AG08396 (cell line): Measurements from ENCODE around the gene PTOV1.
"Not testable (repeated sequence)": the region's sequence is repeated elsewhere in the genome, so short reads cannot be mapped to it uniquely, and the experiment has no call there.

Experiments
- DNase-seq: peaks from one replicate; pipeline ENCODE4 v3.0.0; 2012; ENCODE audit warnings: low spot score, mixed read lengths

Gene PTOV1

DNA sequence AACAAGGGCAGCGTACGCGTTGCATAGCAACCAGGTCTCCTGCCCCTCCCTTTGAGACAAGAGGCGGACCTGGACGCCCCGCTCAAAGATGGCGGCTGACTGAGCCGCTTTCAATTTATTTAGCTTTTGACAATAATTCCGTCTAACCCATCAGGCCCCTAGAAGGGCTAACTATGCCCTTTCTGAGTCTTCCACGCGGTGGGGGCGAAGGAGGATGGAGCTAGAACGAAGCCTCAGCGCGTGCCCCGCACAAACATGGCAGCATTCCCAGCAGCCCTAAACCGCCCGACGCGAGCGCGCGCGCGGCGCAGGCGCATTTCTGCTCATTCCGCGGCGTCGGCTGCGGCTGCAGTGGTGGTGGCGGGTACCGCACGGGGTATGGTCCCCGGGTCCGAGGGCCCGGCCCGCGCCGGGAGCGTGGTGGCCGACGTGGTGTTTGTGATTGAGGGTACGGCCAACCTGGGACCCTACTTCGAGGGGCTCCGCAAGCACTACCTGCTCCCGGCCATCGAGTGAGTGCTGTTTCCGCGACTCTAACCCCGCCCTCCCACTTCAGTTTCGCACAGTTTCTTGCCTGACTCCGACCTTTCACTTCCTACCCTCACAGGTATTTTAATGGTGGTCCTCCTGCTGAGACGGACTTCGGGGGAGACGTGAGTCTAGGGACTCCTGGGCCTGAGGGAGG, 32.9 kb upstream of the PTOV1 start, which contains the start of gene MED25:
MED25 (plus strand) TSS at position 326 of the 685 bp plus-strand sequence; CDS start at position 379, 53 bp downstream.
- DNase-seq, result peak; percentile 94

DNA sequence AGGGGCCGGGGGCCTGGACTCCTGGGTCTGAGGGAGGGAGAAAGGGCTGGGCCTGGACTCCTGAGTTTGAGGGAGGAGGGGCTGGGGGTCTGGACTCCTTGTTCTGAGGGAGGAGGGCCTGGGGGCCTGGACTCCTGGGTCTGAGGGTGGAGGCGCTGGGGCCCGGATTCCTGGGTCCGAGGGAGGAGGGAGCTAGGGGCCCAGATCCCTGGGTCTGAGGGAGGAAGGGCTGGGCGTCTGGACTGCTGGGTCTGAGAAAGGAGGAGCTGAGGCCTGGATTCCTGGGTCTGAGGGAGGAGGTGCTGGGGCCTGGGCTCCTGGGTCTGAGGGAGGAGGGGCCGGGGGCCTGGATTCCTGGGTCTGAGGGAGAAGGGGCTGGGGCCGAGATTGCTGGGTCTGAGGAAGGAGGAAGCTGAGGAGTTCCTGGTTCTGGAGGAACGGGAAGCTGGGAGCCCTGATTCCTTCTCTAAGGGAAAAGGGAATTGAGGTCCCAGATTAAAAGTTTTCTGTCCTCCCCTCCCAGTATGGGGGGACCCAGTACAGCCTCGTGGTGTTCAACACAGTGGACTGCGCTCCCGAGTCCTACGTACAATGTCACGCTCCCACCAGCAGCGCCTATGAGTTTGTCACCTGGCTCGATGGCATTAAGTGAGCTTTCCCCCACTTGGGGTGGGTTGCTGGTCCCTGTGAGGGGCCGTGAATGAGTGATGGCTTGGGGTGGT, 32.1 kb upstream of the PTOV1 start:
- DNase-seq, result no peak

DNA sequence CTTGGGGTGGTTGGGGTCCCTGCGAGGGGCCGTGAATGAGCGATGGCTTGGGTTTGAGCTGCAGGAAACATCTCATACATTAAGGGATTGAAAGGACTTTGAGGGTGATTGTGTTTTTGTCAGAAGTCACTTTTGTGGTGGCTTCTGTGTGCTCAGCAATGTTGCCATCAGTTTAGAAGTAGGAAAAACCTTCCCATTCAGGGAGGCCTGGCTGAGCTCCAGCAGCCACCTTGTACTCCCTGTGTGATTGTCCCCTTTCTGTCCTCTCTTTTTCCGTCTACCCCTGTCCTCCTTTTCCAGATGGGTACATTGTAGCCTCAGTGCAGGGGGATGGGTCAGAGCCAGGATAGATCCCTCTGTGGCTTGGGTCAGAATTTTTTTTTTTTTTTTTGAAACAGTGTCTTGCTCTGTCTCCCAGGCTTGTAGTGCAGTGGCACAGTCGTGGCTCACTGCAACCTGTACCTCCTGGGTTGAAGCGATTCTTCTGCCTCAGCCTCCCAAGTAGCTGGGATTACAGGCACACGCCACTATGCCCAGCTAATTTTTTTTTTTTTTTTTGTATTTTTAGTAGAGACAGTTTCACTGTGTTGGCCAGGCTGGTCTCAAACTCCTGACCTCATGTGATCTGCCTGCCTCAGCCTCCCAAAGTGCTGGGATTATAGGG, 31.4 kb upstream of the PTOV1 start:
- not testable (repeated sequence) for DNase-seq

DNA sequence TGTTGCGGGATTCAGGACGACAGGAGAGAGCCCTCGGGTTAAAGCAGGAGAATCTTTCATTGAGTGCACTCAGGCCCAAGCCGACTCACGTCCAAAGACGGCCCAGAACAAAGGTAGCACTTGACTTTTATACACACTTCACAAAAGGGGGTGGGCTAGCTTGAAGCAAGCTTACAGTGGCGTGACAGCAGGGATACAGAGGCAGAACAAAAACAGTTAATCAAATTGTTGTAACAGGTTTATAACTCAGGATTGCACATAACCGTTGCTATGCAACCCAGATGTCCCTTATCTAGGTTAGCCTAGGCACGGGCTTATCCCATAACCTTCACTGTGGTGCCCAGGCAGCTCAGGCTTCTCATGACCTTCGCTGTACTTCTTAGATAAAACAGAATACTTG, 30.8 kb upstream of the PTOV1 start:
- no peak for DNase-seq

DNA sequence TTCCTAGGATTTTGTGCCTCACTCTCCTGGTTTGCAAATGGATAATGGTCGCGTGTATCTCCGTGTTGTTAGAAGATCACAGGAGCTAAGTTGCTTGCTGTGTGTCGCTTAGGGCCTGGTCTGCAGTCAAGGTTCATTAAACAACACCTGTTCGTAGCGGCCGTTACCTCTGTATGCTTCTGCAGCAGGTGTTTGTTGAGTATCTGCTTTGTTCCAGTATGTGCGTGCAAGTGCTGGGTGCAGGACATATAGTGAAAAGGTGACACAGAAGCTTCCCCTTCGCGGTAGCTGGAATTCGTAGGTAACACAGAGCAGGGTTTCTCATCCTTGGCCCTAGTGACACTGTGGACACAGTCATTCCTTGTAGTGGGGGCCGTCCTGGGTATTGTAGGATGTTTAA, 27.5 kb upstream of the PTOV1 start:
- no peak for DNase-seq

DNA sequence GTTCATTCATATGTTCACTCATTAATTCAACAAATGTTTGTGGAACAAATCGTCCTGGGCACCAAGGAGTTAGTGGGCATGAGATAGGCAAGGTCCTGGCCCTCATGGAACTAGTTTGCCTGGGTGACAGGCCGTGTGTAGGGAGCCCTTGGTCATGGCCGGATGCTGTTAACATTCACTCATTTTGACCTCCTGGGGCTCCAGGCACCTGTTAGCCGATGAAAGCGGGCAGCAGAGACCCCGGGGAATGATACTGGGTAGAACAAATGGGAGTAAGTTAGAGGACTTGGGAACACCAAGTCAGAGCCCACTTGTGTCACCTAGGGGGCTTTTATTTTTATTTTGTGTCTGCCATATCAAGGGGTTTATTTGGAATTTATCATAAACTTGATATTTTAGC, 26.3 kb upstream of the PTOV1 start:
- no peak for DNase-seq

DNA sequence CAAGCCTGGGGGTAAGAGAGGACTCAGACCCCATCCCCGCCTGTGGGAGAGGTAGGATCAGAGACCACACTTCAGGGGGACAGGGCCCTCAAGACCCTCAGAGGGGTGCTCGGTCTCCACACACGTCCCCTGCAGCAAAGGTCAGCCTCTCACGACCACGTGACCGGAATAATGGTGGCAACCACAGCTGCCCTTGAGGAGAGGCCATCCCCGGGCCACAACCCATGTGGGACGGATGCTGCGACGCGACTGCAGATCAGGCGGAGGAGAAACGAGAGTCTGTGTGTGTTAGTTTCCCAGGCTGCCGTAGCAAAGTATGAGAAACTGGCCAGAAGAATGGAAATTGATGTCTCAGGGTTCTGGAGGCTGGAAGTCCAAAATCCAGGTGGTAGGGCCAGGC, 23.9 kb upstream of the PTOV1 start:
- no peak for DNase-seq

DNA sequence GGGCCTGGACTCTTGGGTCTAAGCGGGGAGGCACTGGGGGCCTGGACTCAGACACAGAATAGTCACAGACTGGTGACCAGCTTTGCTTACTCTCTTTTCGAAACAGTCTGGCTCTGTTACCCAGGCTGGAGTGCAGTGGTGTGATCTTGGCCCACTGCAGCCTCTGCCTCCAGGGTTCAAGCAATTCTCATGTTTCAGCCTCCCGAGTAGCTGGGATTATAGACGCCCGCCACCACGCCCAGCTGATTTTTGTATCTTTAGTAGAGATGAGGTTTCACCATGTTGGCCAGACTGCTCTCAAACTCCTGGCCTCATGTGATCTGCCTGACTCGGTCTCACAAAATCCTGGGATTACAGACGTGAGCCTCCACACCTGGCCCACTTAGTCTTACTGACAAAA, 21.8 kb upstream of the PTOV1 start:
- DNase-seq, result no peak

DNA sequence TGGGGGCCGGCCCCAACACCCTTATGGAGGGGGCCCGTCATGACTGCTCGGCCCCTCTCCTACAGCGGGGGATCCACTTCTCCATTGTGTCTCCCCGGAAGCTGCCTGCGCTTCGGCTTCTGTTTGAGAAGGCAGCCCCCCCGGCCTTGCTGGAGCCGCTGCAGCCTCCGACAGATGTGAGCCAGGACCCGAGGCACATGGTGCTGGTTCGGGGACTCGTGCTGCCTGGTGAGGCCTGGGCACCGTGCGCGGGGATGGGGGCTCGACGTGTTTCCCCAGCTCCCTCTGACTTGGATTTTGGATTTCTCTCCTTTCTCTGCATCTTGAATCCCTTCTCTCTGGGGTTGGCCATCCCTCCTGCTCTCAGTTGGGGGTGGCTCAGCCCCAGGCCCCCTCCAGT, 21.2 kb upstream of the PTOV1 start:
- DNase-seq, result no peak

DNA sequence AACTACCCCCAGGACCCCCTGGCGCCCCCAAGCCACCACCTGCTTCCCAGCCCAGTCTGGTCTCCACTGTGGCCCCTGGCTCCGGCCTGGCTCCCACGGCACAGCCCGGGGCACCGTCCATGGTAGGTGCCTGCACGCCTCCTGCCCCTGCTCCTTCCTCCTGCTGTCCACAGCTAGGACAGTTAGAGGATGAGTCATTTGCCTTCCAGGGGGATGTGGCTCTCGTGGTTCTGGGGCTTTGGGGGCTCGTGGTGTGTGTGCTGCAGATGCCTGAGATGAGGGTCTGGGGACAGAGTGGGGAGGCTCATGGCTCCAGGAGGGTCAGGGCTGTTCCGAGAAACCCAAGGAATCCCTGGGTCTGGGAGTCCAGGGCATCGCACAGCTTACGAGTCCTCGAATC, 20.2 kb upstream of the PTOV1 start:
- no peak for DNase-seq

DNA sequence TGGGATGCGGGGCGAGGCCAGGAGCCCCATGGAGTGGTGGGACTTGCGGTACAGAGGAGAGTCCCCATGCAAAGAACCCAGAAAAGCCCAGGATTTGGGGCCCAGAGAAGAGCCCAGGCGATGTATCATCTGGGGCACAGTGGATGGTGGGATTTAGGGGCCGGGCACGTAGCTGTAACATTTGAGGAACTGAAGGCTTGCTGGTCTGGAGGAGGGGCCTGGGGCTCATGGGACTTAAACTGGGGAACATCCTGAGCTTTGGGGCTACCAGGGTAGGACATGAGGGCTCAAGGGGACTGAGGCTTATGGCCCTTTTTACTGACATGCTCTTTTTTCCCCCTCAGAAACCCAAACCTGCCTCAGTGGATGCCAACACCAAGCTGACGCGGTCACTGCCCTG, 19.4 kb upstream of the PTOV1 start:
- no peak for DNase-seq

DNA sequence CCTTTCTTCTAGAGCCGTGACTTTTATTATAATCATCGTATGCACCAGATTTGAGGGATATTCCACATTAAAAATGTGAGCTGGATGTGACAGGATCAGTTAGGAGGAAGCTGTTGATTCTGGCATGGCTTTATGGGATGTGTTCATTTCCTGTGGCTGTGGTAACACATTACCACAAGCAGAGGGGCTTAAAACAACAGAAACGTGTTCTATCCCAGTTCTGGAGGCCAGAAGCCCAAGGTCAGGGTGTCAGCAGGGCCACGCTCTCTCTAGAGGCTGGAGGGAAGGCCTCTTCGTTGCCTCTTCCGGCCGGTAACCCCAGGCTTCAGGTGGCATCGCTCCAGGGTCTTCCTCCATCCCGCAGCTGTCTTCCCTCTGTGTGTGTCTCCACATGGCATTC, 18.4 kb upstream of the PTOV1 start:
- DNase-seq, result no peak

DNA sequence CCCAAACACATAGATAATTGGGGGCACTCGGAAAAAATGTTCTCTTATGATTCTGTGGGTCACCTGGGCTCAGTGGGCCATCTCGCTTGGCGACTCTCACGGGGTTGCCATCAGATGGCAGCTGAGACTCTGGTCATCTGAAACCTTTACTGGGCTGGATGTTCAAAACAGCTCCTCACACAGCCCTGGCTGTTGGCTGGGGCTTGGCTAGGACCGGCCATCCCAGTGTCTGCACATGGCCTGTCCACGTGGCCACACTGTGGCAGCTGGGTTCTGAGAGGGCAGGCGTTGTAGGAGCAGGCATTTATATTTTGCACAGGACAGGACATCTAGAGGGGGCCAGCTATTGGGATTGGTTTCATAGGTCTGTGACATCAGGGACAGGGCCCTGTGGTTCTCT, 17.4 kb upstream of the PTOV1 start:
- no peak for DNase-seq

DNA sequence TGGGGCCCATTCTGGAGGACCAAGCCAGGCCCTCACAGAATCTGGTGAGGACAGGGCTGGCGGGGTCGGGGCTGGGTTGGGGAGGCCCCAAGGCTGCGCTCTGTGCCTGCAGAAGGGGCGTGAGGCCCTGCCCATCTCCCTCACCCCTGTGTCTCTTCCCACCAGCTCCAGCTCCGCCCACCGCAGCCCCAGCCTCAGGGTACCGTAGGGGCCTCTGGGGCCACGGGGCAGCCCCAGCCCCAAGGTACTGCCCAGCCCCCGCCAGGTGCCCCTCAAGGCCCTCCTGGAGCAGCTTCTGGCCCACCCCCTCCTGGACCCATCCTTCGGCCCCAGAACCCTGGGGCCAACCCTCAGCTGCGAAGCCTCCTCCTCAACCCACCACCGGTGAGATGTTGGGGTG, 15.4 kb upstream of the PTOV1 start:
- DNase-seq, result no peak

DNA sequence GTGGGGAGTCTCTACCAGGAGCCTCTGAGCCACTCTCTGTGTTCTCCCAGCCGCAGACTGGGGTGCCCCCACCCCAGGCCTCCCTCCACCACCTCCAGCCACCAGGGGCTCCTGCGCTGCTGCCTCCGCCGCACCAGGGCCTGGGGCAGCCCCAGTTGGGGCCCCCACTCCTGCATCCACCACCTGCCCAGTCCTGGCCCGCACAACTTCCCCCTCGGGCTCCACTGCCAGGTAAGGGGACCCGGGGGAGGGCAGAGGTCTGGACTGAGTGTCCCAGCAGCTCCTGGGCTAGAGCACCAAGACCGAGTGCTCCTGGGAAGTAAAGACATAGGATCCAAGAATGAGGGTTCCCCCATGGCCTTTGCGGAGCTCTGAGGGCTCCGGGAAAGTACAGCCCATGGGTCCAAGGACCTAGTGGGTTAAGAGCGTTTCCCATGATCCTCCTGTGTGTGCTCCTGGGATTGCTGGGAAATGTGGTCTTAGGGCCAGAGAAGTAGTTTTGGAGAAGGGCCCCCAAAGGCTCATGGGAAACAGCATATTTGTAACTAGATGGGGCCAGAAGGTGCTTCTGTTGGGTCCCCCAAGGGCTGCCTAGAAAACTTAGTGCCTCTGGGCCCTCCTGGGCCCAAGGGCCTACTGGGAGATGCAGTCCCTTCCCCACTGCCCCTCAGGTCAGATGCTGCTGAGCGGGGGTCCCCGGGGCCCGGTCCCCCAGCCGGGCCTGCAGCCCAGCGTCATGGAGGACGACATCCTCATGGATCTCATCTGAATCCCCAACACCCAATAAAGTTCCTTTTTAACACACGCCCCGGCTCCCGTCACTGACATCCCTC, 14.6 kb upstream of the PTOV1 start:
- no peak for DNase-seq

DNA sequence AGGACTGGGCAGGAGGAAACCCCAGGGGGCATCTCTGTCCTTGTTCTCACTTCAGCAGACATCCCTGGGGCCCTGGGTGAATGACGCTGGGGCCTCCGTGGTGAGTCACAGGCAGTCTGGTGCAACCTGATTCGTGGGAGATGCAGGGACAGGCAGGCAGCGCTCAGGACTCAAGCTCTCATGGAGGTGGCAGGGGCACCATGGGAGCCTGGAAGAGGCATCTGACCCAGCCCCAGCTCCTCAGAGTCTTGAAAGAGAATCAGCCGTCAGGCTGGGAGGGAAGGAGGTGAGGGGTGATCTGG, 14.0 kb upstream of the PTOV1 start:
- no peak for DNase-seq

DNA sequence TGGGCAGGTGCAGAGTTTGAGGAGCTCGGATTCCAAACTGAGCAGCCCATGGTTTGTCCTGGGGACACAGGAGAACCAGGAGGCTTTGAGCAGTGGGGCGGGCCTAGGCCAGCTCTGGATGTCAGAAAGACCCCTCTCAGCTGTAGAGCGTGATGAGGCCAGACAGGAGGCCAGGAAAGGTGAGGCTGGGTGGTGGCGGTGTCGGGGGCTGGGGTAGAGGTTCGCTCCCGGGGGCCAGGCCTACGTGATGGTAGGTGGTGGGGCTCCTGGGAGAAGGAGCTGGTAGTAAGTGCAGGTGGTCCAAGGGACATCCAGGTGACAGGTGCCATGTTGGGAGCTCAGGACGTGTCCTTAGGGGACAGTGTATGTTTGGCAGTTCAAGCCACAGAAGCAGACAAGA, 13.5 kb upstream of the PTOV1 start:
- no peak for DNase-seq

DNA sequence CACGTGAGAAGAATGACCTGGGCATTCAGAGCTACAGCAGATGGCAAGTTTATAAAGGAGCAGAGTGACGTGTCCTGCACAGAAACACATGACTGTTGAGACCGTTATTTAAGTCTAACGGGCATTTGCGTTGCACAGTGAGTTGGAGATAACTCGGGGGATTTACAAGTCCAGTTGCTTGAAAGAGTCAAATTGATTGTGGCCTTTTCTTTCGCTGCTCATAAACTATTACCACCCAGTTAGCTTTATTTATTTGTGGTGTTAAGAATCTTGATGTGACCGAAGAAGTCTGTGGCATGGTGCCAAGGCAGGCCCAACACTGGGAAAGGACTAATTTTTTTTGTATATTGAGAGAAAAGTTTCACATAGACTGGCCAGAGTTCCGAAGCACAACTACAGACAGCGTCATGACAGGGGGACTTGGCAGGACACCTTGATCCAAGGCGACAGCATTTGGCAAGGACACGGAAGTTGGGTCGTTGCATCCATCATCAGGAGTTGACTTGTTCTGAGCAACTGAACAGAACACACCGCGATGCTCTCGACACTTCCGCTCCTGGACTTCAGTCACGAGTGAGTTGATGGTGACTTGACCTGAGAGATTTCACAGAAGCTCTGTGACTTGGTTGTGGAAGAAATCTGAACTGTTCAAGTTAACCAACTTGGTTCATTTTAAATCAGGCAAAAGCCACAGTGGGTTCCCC, 11.9 kb upstream of the PTOV1 start:
- no peak for DNase-seq

DNA sequence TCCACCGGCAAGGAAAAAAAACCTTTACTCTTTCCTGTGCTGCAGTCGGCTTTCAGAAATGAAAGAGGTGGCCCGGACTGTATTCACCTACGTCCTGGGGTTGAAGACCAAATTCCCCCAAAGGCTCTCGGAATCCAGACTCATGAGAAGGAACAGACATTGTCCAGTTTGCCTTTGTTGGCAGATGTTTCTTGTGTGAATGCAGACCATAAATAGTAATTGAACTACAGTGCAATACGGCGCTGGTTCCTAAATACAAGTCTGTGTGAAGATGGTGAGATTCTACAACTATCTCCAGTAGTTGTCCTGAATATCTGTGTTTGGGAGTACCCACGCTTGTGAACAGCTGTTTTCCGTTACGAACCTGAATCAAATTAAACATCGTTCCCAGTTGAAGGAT, 11.2 kb upstream of the PTOV1 start:
- no peak for DNase-seq

DNA sequence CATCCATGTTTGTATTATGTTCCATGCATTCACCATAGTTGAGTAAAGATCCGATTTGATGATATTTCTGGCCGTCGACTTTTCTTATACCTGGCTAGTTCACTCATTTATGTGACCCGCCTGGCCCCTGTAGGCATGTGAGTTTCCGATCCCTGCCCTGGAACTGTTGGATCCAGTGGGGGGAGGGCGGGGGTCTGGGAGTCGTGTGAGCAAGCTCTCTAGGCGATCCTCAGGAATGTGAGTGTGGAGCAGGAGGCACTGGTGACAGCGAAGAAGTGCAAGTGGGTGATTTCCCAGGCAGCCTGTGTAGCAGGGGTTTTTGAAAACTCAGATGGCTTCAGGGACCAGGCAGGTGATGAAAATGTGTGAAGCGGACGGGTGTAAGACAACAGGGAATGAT, 10.6 kb upstream of the PTOV1 start:
- no peak for DNase-seq

DNA sequence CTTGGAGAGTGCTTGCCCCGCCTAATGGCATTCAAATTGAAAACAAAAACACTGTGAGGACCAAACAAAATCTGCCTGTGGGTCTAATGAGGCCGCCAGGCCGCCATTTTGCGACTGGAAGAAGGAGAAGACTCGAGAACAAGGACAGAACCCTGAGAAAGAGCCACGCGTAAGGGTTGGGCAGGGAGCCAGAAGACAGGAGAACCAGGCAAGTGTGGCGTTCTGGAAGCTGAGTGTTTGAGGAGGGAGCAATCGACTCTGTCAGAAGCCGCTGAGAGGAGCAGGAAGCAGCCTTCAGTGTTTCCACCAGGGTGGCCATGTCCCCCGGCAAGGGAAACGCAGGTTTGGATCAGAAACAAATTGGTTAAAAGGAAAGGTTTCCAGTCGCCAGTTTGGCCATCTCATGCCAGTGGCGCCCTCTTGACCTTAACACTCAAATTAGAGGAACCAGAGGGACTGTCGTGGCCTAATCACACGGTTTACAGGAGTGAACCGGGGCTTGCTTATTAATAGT, 10.2 kb upstream of the PTOV1 start:
- no peak for DNase-seq

DNA sequence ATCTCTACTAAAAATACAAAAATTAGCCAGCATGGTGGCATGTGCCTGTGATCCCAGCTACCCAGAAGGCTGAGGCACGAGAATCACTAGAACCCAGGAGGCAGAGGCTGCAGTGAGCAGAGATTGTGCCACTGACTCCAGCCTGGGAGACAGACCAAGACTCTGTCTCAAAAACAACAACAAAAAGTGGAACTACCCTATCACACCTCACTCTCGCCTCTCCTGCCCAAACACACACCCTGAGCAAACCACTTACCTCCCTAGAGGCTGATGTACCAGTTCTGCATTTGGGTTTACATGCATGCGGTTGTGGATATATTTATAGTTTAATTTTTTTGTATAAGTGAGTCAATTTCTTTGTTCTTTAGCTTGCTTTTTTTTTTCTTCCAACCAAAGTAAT, 7.7 kb upstream of the PTOV1 start:
- DNase-seq, result no peak
